ENCODE measurements around the gene NR0B1.

Gene NR0B1

GRCh38 chrX:30270639-30271038 is 38.6 kb downstream of the NR0B1 start:
- no peak for DNase-seq

- no peak for DNase-seq
These were observed 46.4 kb downstream of the NR0B1 start for GRCh38 chrX:30262763-30263162.

- DNase-seq = no peak
These were observed 48.2 kb downstream of the NR0B1 start for GRCh38 chrX:30261012-30261411.

- no peak for DNase-seq
These were observed 49.3 kb downstream of the NR0B1 start for GRCh38 chrX:30259927-30260326.
